IPS-18c (cell line): ENCODE data around the gene GRIK1.
"Not testable (repeated sequence)": the region's sequence is repeated elsewhere in the genome, so short reads cannot be mapped to it uniquely, and the experiment has no call there.

Experiments
- H3K4me3 ChIP-seq: 2 replicates; pipeline ENCODE4 v1.7.0; 2013; ENCODE audit warnings: low read depth, mild to moderate bottlenecking, low read length, moderate library complexity; ENCODE audit not compliant: insufficient read depth
- H3K9me3 ChIP-seq: one replicate; pipeline ENCODE4 v1.6.1; 2013; ENCODE audit warnings: mild to moderate bottlenecking, low read length, moderate library complexity; ENCODE audit not compliant: control insufficient read depth, insufficient read depth

Gene GRIK1

DNA sequence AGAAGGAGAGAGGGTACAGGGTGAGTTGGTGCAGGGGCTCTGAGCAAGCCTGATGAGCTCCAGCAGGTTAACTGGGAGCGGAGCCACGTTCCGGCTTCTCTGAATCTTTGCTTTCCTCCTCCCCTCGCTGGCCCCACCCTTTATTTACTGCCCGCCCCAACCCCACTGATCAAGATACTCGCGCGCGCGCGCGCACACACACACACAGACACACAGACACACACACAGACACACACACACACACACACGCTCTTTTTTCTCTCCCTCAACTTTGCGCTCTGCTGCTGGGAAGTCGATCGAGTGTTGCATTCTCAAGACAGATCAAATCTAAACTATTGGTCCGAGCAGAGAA is at the start of gene GRIK1:
Gene GRIK1 (minus strand): TSS at position 73 of the 352 bp plus-strand sequence.
- Histone ChIP-seq H3K9me3 (no peaks in the 10 kb centered on the region), H3K4me3 (peak within 1 kb of the TSS; percentile 78)

DNA sequence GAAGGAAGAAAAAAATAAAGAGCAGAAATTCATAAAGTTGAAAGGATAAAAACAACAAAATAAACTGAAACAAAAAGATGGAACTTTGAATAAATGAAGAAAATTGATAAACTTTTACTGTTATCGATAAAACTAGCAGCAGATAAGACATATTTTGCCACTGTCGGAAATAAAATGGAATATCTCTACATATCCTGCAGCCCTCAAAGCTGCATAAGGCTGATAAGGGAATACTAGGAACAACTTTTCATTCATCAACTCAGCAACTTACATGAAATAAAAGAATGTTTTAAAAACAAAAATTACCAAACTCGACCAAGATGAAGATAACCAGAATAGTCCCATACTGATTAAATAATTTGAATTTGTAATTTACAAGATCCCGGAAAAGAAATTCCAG is 48.0 kb upstream of the GRIK1 start:
- Histone ChIP-seq H3K4me3 (no peak overlapping the region), H3K9me3 (no peaks in the 10 kb centered on the region)

DNA sequence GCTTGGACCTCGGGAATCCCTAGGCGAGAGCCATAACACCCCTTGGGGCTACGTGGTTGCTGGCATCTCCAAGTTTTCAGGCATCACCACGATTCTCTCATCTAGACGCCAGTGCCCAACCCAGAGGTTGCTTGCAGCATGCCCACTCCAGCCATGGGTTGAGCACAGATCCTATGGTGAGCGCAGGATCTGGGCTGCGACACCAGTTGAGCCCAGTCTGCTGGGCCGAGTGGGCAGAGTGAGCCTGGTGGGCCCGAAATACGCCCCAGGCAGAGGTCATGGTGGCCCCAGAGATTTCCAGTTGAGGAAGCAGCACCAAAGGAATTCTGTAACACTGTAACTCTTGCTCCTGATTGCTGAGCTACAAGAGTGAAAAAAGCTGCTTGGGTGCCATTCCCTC is 46.1 kb upstream of the GRIK1 start:
- Histone ChIP-seq H3K9me3 (no peaks in the 10 kb centered on the region), H3K4me3 (no peak overlapping the region)

DNA sequence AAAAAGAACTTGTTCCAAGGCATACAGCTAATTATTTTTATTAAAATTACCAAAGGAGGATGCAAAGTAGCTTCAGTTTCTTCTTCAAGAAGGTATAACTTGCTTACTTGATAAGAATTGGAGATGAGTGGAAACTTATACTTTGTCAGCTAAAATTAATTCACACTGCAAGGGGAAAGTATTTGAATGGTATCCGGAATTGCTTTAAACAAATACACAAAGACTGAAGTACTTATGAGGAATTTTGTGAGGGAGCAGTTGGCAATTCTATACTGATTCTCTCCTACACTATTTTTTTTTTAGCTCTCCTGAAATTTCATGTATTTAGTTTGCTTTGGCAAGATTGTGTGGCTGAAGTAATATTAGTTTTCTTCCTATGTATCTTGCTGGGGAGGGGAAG is 39.2 kb upstream of the GRIK1 start:
- Histone ChIP-seq H3K9me3 (no peaks in the 10 kb centered on the region), H3K4me3 (no peak overlapping the region)

DNA sequence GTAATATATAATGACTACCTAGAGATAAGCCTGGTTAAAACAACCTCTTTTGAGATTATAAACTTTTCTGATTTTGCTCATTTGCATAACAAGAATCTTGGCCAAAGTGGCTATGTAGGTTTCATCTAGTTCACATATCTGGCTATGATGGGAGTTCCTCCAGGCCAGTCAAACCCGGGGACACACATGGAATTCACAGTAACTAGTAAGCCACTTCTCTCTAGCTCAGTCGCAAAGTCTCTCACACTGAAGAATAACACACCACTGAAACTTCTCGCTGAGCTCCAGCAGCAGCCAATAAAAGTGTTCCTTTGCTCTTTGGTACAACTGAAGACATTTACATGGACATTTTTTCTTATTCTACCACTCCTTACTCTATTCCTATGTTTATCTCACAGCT is 36.0 kb upstream of the GRIK1 start:
- no peak overlapping the region for H3K4me3 ChIP-seq

DNA sequence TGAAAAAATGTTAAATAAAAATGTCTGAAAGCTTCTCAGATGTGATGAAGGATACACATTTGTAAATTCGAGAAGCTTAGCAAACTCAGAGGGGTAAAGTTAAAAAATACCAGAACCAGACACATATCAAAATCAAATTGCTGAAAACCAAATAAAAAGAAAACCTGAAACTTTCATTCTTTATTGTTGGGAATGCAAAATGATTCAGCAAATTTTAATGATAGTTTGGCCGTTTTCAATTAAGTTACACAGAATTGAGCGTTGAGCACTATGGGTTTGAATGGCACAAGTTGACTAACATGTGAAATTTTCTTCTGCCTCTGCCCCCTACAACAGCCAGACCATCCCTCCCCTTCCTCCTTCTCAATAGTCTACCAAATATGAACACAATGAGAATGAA is 33.5 kb upstream of the GRIK1 start:
- H3K9me3 ChIP-seq: no peaks in the 10 kb centered on the region
- no peak overlapping the region for H3K4me3 ChIP-seq

More for the DNA sequence above, 36.0 kb upstream of the GRIK1 start:
- H3K9me3 ChIP-seq: no peaks in the 10 kb centered on the region

DNA sequence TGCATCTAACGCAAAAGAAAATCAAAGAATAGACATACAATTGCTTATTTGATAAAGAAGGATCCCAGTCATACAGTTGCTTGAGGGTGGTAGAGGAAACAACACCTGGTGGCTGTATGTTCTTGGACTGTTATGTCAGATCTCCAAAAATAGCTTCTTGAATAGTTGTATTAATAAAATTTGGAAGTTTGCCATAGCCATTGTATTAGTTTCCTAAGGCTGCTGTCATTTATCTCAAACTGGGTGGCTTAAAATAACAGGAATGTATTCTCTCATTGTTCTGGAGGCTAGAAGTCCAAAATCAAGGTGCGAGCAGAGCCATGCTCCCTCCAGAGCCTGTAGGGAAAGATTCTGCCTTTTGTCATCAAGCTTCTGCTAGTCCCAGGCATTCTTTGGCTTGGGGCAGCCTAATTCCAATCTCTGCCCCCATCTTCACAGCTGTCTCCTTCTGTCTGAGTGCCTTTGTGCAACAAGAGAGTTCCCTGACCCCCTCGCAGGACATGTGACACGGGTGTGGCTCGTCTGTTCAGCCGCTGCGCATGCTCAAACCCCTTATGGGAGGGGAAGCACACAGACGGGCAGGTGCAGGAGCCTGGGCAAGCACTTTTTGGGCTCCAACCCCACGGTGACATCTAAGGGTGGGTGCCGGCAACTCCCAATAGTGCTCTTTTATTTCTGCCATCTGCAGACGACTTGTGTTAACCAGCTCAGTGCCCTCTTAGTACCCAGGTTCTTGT is 21.7 kb upstream of the GRIK1 start:
- H3K9me3 ChIP-seq: peaks cover 4% of the 10 kb centered on the region
- no peak overlapping the region for H3K4me3 ChIP-seq

DNA sequence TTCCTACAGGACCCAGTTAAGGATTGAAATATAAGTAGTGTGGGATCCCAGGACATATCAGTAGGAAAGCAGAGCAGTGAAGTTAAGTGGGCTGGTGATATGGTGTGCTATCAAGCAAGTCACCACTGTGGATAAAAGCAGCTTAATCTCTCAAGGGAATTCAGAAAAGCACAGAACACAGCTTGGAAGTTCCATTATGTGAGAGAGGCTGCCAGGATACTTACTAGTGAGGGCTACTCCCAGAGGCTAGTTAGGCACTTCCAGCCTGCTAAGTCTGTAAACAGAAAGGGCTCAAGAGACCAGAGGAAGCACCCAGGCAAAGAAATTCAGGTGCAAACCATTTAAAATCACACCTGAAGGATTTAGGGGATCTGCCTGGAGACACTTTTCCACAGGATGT is 18.8 kb upstream of the GRIK1 start:
- H3K9me3 ChIP-seq: peaks cover 2% of the 10 kb centered on the region
- H3K4me3 ChIP-seq: no peak overlapping the region

DNA sequence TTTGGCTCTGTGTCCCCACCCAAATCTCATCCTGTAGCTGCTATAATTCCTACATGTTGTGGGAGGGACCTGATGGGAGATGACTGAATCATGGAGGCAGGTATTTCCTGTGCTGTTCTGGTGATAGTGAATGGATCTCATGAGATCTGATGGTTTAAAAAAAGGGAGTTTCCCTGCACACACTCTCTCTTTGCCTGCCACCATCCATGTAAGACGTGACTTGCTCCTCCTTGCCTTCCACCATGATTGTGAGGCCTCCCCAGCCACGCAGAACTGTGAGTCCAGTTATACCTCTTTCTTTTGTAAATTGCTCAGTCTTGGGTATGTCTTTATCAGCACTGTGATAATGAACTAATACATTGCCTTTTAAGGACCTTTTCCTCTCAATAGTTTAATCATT is 18.2 kb upstream of the GRIK1 start:
- H3K4me3 ChIP-seq, H3K9me3 ChIP-seq: not testable (repeated sequence)

DNA sequence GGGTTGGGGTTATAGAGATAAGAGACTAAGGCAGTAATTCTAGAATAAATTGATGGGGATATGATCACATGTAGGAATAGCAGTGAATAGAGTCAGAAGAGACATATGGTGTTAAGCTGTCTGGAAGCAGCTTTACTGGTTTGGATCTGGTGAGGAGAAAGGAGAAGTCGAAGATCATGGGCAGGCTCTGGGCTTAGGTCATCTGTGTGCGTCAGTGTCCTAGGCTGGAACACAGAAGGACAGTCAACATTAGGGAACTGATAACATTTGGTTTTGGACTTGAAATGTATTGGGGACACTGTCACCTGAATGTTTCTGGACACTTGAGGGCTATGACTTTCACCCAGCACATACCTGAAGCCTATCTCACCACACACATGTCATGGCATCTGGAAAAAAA is 13.9 kb upstream of the GRIK1 start:
- H3K4me3 ChIP-seq: no peak overlapping the region
- no peaks in the 10 kb centered on the region for H3K9me3 ChIP-seq

DNA sequence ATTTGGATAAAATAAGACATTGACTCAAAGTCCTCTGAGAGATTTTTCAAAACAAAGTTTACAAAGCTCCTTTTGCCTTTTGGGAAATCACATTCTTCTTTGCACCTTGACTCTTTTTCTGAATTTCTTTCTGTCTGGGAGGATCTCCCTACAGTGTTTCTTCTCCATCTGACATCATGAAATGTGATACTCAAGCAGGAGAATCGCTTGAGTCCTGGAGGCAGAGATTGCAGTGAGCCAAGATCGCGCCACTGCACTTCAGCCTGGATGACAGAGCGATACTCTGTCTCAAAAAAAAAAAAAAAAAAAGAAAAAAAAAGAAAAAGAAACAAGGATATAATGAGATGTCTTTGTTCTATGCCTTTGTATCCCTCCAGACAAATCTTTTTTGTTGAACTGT is 13.3 kb upstream of the GRIK1 start:
- Histone ChIP-seq H3K4me3 (no peak overlapping the region), H3K9me3 (no peaks in the 10 kb centered on the region)

DNA sequence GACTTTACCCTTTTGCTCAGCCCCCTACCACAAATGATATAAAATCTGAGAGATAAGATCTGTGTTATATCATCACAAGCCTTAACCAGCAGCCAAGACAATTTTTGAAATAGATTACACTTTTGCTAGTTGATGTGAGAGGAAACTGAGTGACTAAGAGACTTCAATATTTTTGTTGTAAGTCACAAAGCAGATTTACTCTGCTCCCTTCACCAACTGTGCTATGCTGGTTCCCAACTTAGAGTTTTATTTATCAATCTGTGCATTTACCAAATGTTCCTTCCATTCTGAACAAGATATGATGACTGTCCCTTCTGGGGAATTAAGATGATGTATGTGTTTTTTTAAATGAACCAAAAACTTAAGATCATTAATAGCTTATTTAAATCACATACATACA is 12.1 kb upstream of the GRIK1 start:
- Histone ChIP-seq H3K9me3 (no peaks in the 10 kb centered on the region), H3K4me3 (no peak overlapping the region)

DNA sequence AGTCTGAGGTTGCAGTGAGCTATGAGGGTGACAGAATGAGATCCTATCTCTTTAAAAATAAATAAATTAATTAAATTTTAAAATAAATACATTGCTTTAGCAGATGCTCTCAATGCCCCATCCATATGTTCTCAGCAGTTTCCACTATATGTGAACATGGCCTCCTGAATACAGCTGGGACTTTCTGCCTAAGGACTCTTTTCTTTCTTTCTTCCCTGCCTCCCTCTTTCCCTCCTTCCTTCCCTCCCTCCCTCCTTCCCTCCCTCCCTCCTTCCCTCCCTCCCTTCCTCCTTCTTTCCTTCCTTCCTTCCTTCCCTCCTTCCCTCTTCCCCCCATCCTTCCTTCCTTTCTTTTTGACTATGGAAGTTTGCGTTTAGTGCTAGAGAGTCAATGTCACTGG is 10.2 kb upstream of the GRIK1 start:
- Histone ChIP-seq H3K9me3 (no peaks in the 10 kb centered on the region), H3K4me3 (no peak overlapping the region)

DNA sequence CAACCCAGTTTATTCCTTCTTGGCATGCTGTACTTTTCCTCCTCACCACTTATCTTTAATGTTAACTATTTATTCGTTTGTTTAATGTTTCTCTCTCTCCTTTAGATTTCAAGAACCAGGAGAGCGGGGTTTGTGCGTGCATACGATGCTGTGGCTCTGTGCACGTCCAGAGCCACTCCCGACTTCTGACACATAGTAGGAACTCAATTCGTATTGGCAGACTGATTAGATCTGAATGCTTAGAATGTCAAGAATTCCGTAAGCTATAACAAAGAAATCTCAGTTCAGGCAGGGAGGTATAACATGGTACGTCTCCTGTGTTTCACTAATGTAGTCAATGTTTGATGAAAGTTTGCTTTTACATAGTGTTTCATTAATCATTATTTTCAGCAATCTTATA is 7.3 kb upstream of the GRIK1 start:
- no peaks in the 10 kb centered on the region for H3K9me3 ChIP-seq
- H3K4me3 ChIP-seq: no peak overlapping the region

DNA sequence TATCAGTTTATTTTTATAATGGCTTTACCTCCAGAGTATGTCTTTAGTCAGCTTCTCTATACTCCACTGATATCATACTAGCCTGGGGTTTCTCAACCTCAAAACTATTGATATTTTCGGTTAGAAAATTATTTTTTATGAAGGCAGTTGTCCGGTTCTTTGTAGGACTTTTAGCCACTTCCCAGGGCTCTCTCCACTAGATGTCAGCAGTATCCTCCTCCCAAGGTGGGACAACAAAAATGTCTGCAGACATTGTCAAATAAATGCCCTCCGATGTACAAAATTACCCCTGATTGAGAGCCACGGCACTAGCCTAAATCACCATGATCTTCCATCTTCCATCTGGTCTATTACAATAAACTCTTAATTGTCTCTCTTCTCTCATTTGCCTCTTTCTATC is 4.1 kb upstream of the GRIK1 start:
- H3K4me3 ChIP-seq: no peak overlapping the region
- no peaks in the 10 kb centered on the region for H3K9me3 ChIP-seq

DNA sequence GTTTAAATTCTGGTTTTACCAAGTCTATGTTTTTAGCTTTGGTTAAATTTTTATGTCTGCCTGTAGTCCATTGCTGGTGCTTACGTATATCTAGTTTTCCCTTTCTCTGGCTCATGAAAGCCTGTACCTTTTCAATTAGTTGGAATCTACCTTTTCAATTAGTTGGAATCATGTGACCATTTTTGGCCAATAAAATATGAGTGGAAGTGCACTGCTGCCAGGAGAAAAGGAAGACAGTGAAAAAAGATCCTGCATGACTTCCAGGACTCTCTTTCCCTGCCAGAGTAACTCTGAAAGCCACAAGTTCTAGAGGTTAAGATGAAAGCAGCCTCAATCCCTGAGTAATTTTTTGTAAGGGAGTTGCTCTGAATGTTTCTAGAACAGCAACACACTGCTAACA is 2.2 kb upstream of the GRIK1 start:
- Histone ChIP-seq H3K9me3 (no peaks in the 10 kb centered on the region), H3K4me3 (no peak overlapping the region)

DNA sequence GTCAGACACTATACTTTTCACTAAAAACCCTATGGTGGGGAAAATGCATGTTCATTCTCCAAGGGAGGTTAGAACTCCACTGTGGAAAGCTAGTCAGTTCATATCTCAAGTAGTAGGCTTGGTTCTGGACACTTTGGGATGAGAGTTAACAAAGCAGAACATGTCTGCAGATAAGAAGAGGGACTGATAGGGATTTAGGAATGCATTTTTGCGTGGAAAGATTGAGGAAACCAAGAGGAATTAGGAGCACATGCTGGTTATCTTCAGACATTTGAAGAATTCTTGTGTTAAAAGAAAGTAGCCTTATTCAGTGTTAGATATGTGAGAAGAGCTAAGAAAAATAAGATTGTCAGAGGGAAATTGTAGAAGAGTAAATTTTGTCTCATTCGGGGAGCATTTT is 1.2 kb upstream of the GRIK1 start:
- Histone ChIP-seq H3K4me3 (no peak overlapping the region), H3K9me3 (no peaks in the 10 kb centered on the region)

DNA sequence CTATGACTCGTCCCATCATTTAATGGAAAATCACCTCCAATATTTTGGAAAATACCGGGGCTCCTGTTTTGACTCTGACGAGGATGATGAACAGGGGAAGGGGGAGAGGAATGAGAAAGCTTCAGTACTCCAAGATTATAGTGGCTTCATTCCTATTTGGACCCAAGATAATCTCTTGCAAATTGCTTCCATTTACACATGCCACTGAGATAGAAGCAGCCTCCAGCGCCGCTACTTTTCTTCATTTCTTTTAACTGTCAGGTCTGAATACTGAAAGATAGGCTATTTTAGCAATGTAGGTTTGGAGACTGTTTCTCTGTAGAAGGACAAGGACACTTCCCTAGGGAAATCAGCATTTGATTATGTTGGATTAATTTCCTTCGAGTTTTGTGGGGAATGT is 565 bp upstream of the GRIK1 start:
- Histone ChIP-seq H3K9me3 (no peaks in the 10 kb centered on the region), H3K4me3 (peak overlapping the region; percentile 78)
